ENCODE data around the gene KDM4D. TPM values are rescaled to one million over a fixed set of nuclear protein-coding genes. Genes with fewer than 3 reads are reported as not detected.

KDM4D gene
- total RNA-seq, 4 donors from 2014 or later, result 0.12 to 1.5 (median 0.56) TPM

DNA sequence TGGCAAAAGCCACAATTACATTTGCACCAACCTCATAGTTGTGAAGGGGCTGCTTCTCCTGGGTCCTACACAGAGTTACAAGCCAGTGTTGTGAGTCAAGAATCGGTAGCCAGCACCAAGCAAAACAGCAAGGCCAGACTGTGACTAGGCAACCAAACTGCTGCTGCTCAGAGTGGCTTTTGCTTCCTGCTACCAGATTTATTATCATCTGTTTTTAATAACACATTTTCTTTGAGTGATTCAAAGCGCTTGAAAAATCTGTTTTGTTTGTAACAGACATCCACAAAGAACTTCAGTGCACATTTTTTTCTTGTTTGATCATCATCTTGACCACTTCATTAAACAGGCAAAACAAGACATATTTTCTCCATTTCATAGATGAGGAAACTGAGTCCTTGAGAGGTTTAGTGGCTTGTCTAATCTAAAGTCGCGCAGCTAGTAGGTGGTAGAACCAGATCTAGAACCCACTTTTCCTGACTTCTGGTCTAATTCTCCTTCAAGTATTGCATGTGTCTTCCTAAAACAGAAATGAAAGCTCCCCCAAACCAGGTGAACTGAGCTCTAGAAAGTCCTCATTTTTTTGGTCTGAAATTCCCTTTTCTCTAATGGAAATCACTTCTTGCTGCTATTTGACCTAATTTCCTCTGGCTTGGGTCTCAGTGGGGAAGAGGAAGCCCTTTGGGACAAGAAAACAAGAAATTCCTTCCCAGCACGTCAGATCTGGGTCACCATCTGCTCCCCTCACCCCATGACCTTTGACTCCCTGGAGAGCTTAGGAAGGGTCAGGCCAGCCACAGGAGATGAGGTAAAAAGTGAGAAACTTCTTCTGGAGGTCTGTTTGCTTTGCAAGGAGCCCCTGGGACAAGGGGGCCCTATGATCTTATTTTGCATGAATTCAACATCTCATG is 40.0 kb upstream of the KDM4D start:
- intact Hi-C loops (cut with DNase I; ENCODE audit: low total_unique reads), result no loop called here

DNA sequence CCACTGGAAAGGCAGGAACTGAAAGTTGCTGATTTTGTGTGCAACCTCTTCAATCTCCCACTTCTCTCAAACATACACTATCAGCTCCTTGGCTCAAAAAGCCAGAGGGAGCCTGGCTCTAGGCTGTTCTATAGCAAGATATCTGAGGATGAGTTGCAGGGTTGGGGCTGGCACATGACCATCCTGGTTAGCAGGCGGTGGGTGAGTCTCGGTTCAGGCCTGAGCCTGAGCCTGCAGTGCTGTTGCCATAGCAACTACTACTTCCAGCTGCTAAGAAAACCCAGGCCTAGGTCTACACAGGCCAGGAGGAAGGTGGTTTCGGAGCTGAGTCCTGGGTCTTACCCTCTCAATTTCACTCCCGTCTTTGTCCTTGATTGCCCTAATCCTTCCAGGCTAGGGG is 39.1 kb upstream of the KDM4D start:
- intact Hi-C loops (cut with DNase I; ENCODE audit: low total_unique reads) (no loop called here), in situ Hi-C loops (cut with MboI; ENCODE audit: low sequenced_read_pairs in 4 of 4) (no loop called here)
- H3K27ac ChIP-seq, result no peak overlapping the region
- no peak overlapping the region for H3K4me3 ChIP-seq
- TF ChIP-seq, protein P1, sequence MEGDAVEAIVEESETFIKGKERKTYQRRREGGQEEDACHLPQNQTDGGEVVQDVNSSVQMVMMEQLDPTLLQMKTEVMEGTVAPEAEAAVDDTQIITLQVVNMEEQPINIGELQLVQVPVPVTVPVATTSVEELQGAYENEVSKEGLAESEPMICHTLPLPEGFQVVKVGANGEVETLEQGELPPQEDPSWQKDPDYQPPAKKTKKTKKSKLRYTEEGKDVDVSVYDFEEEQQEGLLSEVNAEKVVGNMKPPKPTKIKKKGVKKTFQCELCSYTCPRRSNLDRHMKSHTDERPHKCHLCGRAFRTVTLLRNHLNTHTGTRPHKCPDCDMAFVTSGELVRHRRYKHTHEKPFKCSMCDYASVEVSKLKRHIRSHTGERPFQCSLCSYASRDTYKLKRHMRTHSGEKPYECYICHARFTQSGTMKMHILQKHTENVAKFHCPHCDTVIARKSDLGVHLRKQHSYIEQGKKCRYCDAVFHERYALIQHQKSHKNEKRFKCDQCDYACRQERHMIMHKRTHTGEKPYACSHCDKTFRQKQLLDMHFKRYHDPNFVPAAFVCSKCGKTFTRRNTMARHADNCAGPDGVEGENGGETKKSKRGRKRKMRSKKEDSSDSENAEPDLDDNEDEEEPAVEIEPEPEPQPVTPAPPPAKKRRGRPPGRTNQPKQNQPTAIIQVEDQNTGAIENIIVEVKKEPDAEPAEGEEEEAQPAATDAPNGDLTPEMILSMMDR (IDR thresholded peaks at IDR 0.05 in 4 of 5, conservative IDR thresholded peaks at IDR 0.05 in 1 of 5), result no peak
- TF ChIP-seq POLR2A (IDR thresholded peaks at IDR 0.05), result no peak
- DNase-seq (no peak), ATAC-seq (no peak)
- H3K36me3 ChIP-seq, result no peaks in the 10 kb centered on the region
- H3K27me3 ChIP-seq, result no peaks in the 10 kb centered on the region
- H3K4me1 ChIP-seq, result peaks cover 7 to 14% of the 10 kb centered on the region in 2 donors
- no peaks in the 10 kb centered on the region for H3K9me3 ChIP-seq

More for the DNA sequence above, 40.0 kb upstream of the KDM4D start:
- H3K4me3 ChIP-seq, result no peak overlapping the region
- H3K36me3 ChIP-seq, result no peaks in the 10 kb centered on the region
- ATAC-seq (peak; percentile 25 to 70), DNase-seq (peak in 1 of 2 donors; percentile 31)
- no peaks in the 10 kb centered on the region for H3K9me3 ChIP-seq
- no peak for TF ChIP-seq POLR2A (IDR thresholded peaks at IDR 0.05)
- TF ChIP-seq, protein P1 (IDR thresholded peaks at IDR 0.05 in 4 of 5, conservative IDR thresholded peaks at IDR 0.05 in 1 of 5), result no peak
- peak overlapping the region; percentile 0 to 53 (median 8) for H3K27ac ChIP-seq
- H3K27me3 ChIP-seq, result no peaks in the 10 kb centered on the region
- in situ Hi-C loops (cut with MboI; ENCODE audit: low sequenced_read_pairs in 4 of 4), result no loop called here
- peaks cover 7 to 8% of the 10 kb centered on the region in 2 donors for H3K4me1 ChIP-seq

DNA sequence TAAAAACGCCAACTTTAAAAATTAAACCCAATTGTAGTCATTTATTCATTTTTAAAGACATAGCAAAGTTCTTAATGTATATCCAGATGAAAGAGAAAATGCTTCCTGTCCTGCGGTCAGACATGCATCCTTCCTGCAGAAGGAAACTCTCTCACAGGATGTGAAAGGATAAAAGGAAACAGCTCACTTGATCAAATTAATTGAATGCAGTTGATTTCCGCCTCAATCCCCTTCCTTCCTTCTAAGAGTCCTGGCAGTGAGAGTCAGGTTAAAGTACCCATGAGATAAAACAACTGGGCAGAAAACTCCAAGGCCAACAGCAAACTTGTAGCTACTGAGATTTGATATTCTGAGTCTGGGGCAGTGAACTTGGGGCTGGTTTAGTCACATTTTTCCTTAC is 38.7 kb upstream of the KDM4D start:
- Histone ChIP-seq H3K9me3 (no peaks in the 10 kb centered on the region), H3K4me1 (peaks cover 7 to 14% of the 10 kb centered on the region in 2 donors), H3K27ac (no peak overlapping the region), H3K27me3 (no peaks in the 10 kb centered on the region), H3K4me3 (no peak overlapping the region), H3K36me3 (no peaks in the 10 kb centered on the region)
- ATAC-seq (no peak), DNase-seq (no peak)
- intact Hi-C loops (cut with DNase I; ENCODE audit: low total_unique reads) (no loop called here), in situ Hi-C loops (cut with MboI; ENCODE audit: low sequenced_read_pairs in 4 of 4) (no loop called here)
- TF ChIP-seq, protein P1 (IDR thresholded peaks at IDR 0.05 in 4 of 5, conservative IDR thresholded peaks at IDR 0.05 in 1 of 5), result no peak
- TF ChIP-seq POLR2A (IDR thresholded peaks at IDR 0.05), result no peak

DNA sequence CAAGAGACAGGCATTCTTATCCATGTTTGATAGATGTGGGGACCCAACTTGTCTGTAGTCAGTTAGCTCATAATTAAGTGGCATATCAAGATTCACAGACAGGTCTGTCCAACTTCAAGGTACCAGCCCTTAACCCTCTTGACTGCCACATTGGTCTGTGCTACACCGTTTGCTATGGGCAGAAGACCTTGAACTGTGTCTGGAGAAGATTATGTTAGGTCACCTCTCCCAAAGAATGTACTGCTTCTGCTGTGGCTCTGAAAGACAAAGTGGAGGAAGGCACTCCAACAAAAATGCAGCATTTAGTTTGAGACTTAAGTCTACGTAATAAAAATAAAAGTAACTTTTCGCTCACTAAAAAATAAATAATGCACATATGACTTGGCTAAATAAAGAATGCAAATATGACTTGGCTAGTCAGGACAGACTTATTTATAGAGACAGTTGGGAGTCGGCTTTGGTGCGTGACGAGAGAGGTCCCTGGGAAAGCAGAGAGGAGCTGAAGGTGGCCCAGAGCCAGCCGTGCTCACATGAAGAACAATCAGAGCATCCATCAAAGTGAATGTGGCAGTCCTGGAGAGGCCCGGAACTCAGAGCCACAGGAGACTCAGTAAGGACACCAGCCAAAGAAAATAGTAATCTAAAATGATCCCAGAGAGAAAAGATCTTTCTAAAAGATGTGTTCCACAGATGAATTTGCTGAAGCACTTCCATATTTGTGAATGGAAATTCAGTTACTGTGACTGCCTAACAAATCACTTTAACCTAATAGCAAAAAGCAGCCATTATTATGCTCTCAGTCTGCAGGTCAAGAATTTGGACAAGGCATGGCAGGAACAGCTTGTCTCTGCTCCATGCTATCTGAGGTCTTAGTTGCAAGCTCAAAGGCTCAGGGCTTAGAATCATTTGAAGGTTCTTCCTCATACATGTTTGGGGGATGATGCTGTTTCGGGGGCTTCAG is 35.1 kb upstream of the KDM4D start:
- DNase-seq (peak; percentile 55 to 67), ATAC-seq (peak; percentile 56 to 78)
- Histone ChIP-seq H3K4me1 (peaks cover 7 to 14% of the 10 kb centered on the region in 2 donors), H3K9me3 (no peaks in the 10 kb centered on the region), H3K4me3 (no peak overlapping the region), H3K27me3 (no peaks in the 10 kb centered on the region), H3K27ac (peak overlapping the region in 2 of 4 donors; percentile 47 to 52), H3K36me3 (no peaks in the 10 kb centered on the region)
- in situ Hi-C loops (cut with MboI; ENCODE audit: low sequenced_read_pairs in 4 of 4) (no loop called here), intact Hi-C loops (cut with DNase I; ENCODE audit: low total_unique reads) (no loop called here)
- TF ChIP-seq, protein P1 (IDR thresholded peaks at IDR 0.05 in 4 of 5, conservative IDR thresholded peaks at IDR 0.05 in 1 of 5), result no peak
- TF ChIP-seq POLR2A (IDR thresholded peaks at IDR 0.05), result no peak

Data from gastrocnemius medialis (tissue), 4 donors.